H1 (cell line): ENCODE results near the gene APH1A. TPM values are rescaled to one million over a fixed set of nuclear protein-coding genes. Genes with fewer than 3 reads are reported as not detected.

ENCODE experiments used
- CTCF ChIA-PET: fragments of 300-600 bp; sonication (Branson Sonifier 250); formaldehyde crosslinking; loops from one replicate; lab custom pipeline; 2021; ENCODE audit not compliant: partially characterized antibody; lab: Charles Lee
- POLR2A ChIA-PET: fragments of 300-600 bp; sonication (Branson Sonifier 250); formaldehyde crosslinking; loops from one replicate; lab custom pipeline; 2021; ENCODE audit warnings: inconsistent platforms; ENCODE audit not compliant: partially characterized antibody; lab: Charles Lee
- DNase-seq, 2 experiments: peaks; one replicate each; pipeline versions ENCODE4 v3.0.0 to v3.0.0-alpha.2; 2010 to 2022; ENCODE audit warnings: low spot score in 2 of 2, low read depth in 1 of 2, mixed read lengths in 1 of 2
- FAIRE-seq: peaks from 2 replicates; lab custom pipeline; 2011; peaks lifted over from hg19 to GRCh38; lab: Jason Lieb, UNC
- H2AFZ ChIP-seq: 2 replicates; pipeline ENCODE4 v1.8.1; 2012; ENCODE audit warnings: low read length, inconsistent platforms
- H2AK5ac ChIP-seq: 2 replicates; pipeline ENCODE4 v1.6.1; 2013; ENCODE audit warnings: low read depth, low read length
- H2BK120ac ChIP-seq: replicated peaks from 2 replicates; pipeline ENCODE3; 2013; ENCODE audit warnings: low read depth, low read length, inconsistent platforms
- H2BK12ac ChIP-seq: 2 replicates; pipeline ENCODE4 v1.6.1; 2013; ENCODE audit warnings: low read depth, low read length
- H2BK15ac ChIP-seq: 2 replicates; pipeline ENCODE4 v1.6.1; 2013; ENCODE audit warnings: low read length
- H2BK20ac ChIP-seq: 2 replicates; pipeline ENCODE4 v1.6.1; 2013; ENCODE audit warnings: low read length
- H2BK5ac ChIP-seq: 2 replicates; pipeline ENCODE4 v1.6.1; 2013; ENCODE audit warnings: low read depth, low read length
- H3K14ac ChIP-seq: 2 replicates; pipeline ENCODE4 v1.6.1; 2013; ENCODE audit warnings: inconsistent platforms; ENCODE audit not compliant: insufficient read length
- H3K18ac ChIP-seq: 2 replicates; pipeline ENCODE4 v1.6.1; 2013; ENCODE audit warnings: low read length; ENCODE audit errors: extremely low read depth
- H3K23ac ChIP-seq: 2 replicates; pipeline ENCODE4 v1.6.1; 2013; ENCODE audit warnings: inconsistent platforms; ENCODE audit not compliant: insufficient read length
- H3K23me2 ChIP-seq: 2 replicates; pipeline ENCODE4 v1.6.1; 2013; ENCODE audit warnings: low read depth, low read length
- H3K27ac ChIP-seq: 2 replicates; pipeline ENCODE4 v1.6.1; 2011; ENCODE audit warnings: low read depth, low read length, inconsistent platforms
- H3K27me3 ChIP-seq, 4 experiments: replicated peaks in 1 of 4; 1 replicate in 1 of 4; 2 replicates in 3 of 4; pipeline versions ENCODE4 v1.6.1 to v1.8.1; 2011 to 2013; ENCODE audit warnings: low read length in 3 of 4, mild to moderate bottlenecking in 3 of 4, inconsistent platforms in 2 of 4, mixed read lengths in 2 of 4, moderate library complexity in 1 of 4; ENCODE audit not compliant: control insufficient read depth in 3 of 4, insufficient read depth in 3 of 4; ENCODE audit errors: extremely low read depth in 1 of 4
- H3K36me3 ChIP-seq, 4 experiments: 2 replicates each; pipeline versions ENCODE4 v1.6.1 to v1.8.1; 2011 to 2013; ENCODE audit warnings: mild to moderate bottlenecking in 4 of 4, low read length in 3 of 4, moderate library complexity in 2 of 4, control low read depth in 1 of 4, inconsistent platforms in 1 of 4; ENCODE audit not compliant: insufficient read depth in 4 of 4, control insufficient read depth in 2 of 4
- H3K4ac ChIP-seq: replicated peaks from 2 replicates; pipeline ENCODE3; 2013; ENCODE audit warnings: low read length, low read depth, mixed read lengths, inconsistent platforms; ENCODE audit not compliant: insufficient read length
- H3K4me1 ChIP-seq, 4 experiments: replicated peaks in 1 of 4; 1 replicate in 1 of 4; 2 replicates in 3 of 4; pipeline versions ENCODE4 v1.6.1 to v1.8.1; 2011 to 2013; ENCODE audit warnings: low read length in 3 of 4, inconsistent platforms in 2 of 4, mixed read lengths in 1 of 4; ENCODE audit not compliant: insufficient read depth in 4 of 4, control insufficient read depth in 3 of 4
- H3K4me2 ChIP-seq, 2 experiments: 2 replicates each; pipeline versions ENCODE4 v1.6.1 to v1.8.1; 2011 to 2013; ENCODE audit warnings: low read depth in 2 of 2, low read length in 2 of 2, control low read depth in 1 of 2, inconsistent platforms in 1 of 2, mild to moderate bottlenecking in 1 of 2; ENCODE audit not compliant: insufficient read depth in 1 of 2
- H3K4me3 ChIP-seq, 4 experiments: fragments of 200-600, 300-600 bp in 1 of 4; sonication (generic), shearing (Covaris generic), sonication (Bioruptor Twin) in 1 of 4; 2 replicates each; pipeline versions ENCODE4 v1.5.1 to v1.8.1; 2011 to 2016; ENCODE audit warnings: low read length in 4 of 4, low read depth in 3 of 4, control low read depth in 2 of 4, inconsistent platforms in 2 of 4, mild to moderate bottlenecking in 2 of 4, mixed read lengths in 1 of 4, moderate library complexity in 1 of 4; ENCODE audit not compliant: insufficient read depth in 2 of 4; ENCODE audit errors: extremely low read depth in 1 of 4
- H3K56ac ChIP-seq: replicated peaks from 2 replicates; pipeline ENCODE3; 2013; ENCODE audit warnings: low read depth, mild to moderate bottlenecking, mixed read lengths, low read length, inconsistent platforms; ENCODE audit not compliant: insufficient read length
- H3K79me1 ChIP-seq: 2 replicates; pipeline ENCODE4 v1.6.1; 2013; ENCODE audit warnings: low read depth, low read length, control low read depth
- H3K79me2 ChIP-seq, 2 experiments: 2 replicates each; pipeline versions ENCODE4 v1.6.1 to v1.8.1; 2012 to 2013; ENCODE audit warnings: low read length in 2 of 2, mild to moderate bottlenecking in 2 of 2, inconsistent platforms in 1 of 2; ENCODE audit not compliant: insufficient read depth in 2 of 2, control insufficient read depth in 1 of 2
- H3K9ac ChIP-seq, 4 experiments: replicated peaks in 1 of 4; 1 replicate in 1 of 4; 2 replicates in 3 of 4; pipeline versions ENCODE4 v1.6.1 to v1.8.1; 2011 to 2013; ENCODE audit warnings: low read depth in 3 of 4, low read length in 3 of 4, control low read depth in 2 of 4, mild to moderate bottlenecking in 2 of 4, moderate library complexity in 2 of 4, inconsistent platforms in 1 of 4; ENCODE audit errors: extremely low read depth in 1 of 4
- H3K9me3 ChIP-seq, 2 experiments: 2 replicates each; pipeline versions ENCODE4 v1.6.1 to v1.8.1; 2012 to 2013; ENCODE audit warnings: mild to moderate bottlenecking in 2 of 2, moderate library complexity in 2 of 2, control low read depth in 1 of 2, inconsistent platforms in 1 of 2, low read depth in 1 of 2, low read length in 1 of 2, mixed read lengths in 1 of 2; ENCODE audit not compliant: insufficient read depth in 2 of 2
- H4K20me1 ChIP-seq, 2 experiments: replicated peaks in 1 of 2; 2 replicates each; pipeline versions ENCODE3 to v1.8.1; 2011 to 2013; ENCODE audit warnings: inconsistent platforms in 2 of 2, low read length in 2 of 2, mild to moderate bottlenecking in 1 of 2; ENCODE audit not compliant: insufficient read depth in 2 of 2, control insufficient read depth in 1 of 2
- H4K5ac ChIP-seq: 2 replicates; pipeline ENCODE4 v1.6.1; 2013; ENCODE audit warnings: low read length, low read depth, mixed read lengths, inconsistent platforms; ENCODE audit not compliant: insufficient read length
- H4K8ac ChIP-seq: 2 replicates; pipeline ENCODE4 v1.8.0; 2013; ENCODE audit warnings: mild to moderate bottlenecking, moderate library complexity, low read length, inconsistent platforms; ENCODE audit not compliant: insufficient read depth; ENCODE audit errors: extremely low read depth
- H4K91ac ChIP-seq: replicated peaks from 2 replicates; pipeline ENCODE3; 2013; ENCODE audit warnings: low read length, mixed read lengths, inconsistent platforms; ENCODE audit not compliant: insufficient read length
- CBX8 ChIP-seq: fragments of 300-800, 300-1000 bp; sonication (generic); IDR thresholded peaks from 2 replicates; pipeline ENCODE4 v1.7.1; 2016; ENCODE audit warnings: low read depth, low read length, borderline replicate concordance
- CHD1 ChIP-seq: IDR thresholded peaks from 2 replicates; pipeline ENCODE4 v1.6.1; 2012; ENCODE audit warnings: low read depth, low read length, improper control_type of control experiment
- E2F6 ChIP-seq: IDR thresholded peaks from 2 replicates; pipeline ENCODE4 v1.6.1; 2012; ENCODE audit warnings: inconsistent platforms
- EP300 ChIP-seq, 2 experiments: IDR thresholded peaks; 1 replicate in 1 of 2; 2 replicates in 1 of 2; pipeline ENCODE4 v1.6.1; 2011 to 2012; ENCODE audit warnings: low read depth in 2 of 2, low read length in 2 of 2, mild to moderate bottlenecking in 2 of 2, borderline replicate concordance in 1 of 2, inconsistent platforms in 1 of 2, moderate library complexity in 1 of 2
- JUN ChIP-seq: IDR thresholded peaks from 2 replicates; pipeline ENCODE4 v1.6.1; 2011; ENCODE audit warnings: low read depth, mild to moderate bottlenecking, improper control_type of control experiment, low read length
- MAFK ChIP-seq: IDR thresholded peaks from 2 replicates; pipeline ENCODE4 v1.6.1; 2012; ENCODE audit warnings: low read depth, mild to moderate bottlenecking, improper control_type of control experiment, low read length
- POLR2A ChIP-seq, 2 experiments: IDR thresholded peaks; 1 replicate in 1 of 2; 2 replicates in 1 of 2; pipeline ENCODE4 v1.6.1; 2011; ENCODE audit warnings: low read depth in 2 of 2, low read length in 2 of 2, mild to moderate bottlenecking in 2 of 2; ENCODE audit errors: control extremely low read depth in 1 of 2
- SIX5 ChIP-seq: IDR thresholded peaks from 2 replicates; pipeline ENCODE4 v1.6.1; 2011; ENCODE audit warnings: mild to moderate bottlenecking, low read depth, low read length
- SUZ12 ChIP-seq: fragments of 200-600 bp; sonication (generic); IDR thresholded peaks from 2 replicates; pipeline ENCODE4 v1.6.1; 2012; ENCODE audit warnings: mild to moderate bottlenecking, inconsistent platforms, low read length, moderate library complexity, mixed read lengths
- TAF1 ChIP-seq: IDR thresholded peaks from 2 replicates; pipeline ENCODE4 v1.6.1; 2011; ENCODE audit warnings: mild to moderate bottlenecking, low read depth, low read length
- YY1 ChIP-seq: IDR thresholded peaks from 2 replicates; pipeline ENCODE4 v1.6.1; 2011; ENCODE audit warnings: low read depth, mild to moderate bottlenecking, low read length
- WGBS, 2 experiments: shearing (Covaris generic) in 1 of 2; methylation state at CpG; one replicate each; pipeline versions ENCODE4 v1.1.6 to v1.1.7; 2013 to 2015; ENCODE audit warnings: low lambda C conversion rate in 2 of 2, mixed read lengths in 2 of 2, inconsistent platforms in 1 of 2, low coverage in 1 of 2, missing lambda C conversion rate in 1 of 2; ENCODE audit not compliant: insufficient replicate concordance in 2 of 2, insufficient coverage in 1 of 2, insufficient read length in 1 of 2; ENCODE audit errors: extremely low coverage in 1 of 2, missing lambda C conversion rate in 1 of 2; 5-methylcytosine and 5-hydroxymethylcytosine counted together
- polyA plus RNA-seq, 7 experiments: library from polyadenylated mRNA; depleted of rRNA in 3 of 7; stranded (reverse) in 5 of 7; unstranded in 2 of 7; fragments of >200 nt in 5 of 7; fragments of 200-250 nt in 2 of 7; gene quantifications; 1 replicate in 5 of 7; 2 replicates in 1 of 7; 4 replicates in 1 of 7; pipeline versions ENCODE4 v1.2.1 to v1.2.3, GENCODE V29; 2011 to 2013; ENCODE audit warnings: missing spikeins in 2 of 7, mixed read lengths in 2 of 7
- total RNA-seq: library from RNA; stranded (reverse); fragmentation: NEBNext Ultra II Directional; extraction: Animal tissue kit (Norgen Biotek cat#: 25700); gene quantifications from 2 replicates; pipeline ENCODE4 v1.2.1, GENCODE V29; 2021

The APH1A gene
- total and polyA plus RNA-seq, 2 of the 8 experiments (the other 6 are each of a cell fraction or from before 2014, with no cell fraction given), result 111 to 183 TPM

GRCh38 chr1:150311762-150312161 is 42.9 kb upstream of the APH1A start:
- Histone ChIP-seq H2AFZ (no peak overlapping the region), H3K27ac (no peak overlapping the region), H3K23ac (no peak overlapping the region), H3K18ac (no peak overlapping the region), H3K36me3 (peaks cover 8 to 17% (median 12%) of the 10 kb centered on the region in 4 experiments; a peak in 7 of 8 replicates), H2BK15ac (no peak overlapping the region), H4K91ac (no peak overlapping the region), H3K27me3 (no peaks in the 10 kb centered on the region), H3K4me3 (no peak overlapping the region), H3K79me1 (no peaks in the 10 kb centered on the region), H3K79me2 (no peaks in the 10 kb centered on the region), H4K5ac (no peak overlapping the region), H3K4me2 (no peak overlapping the region), H4K8ac (no peak overlapping the region), H2BK12ac (no peak overlapping the region), H3K9ac (no peak overlapping the region), H2BK120ac (no peak overlapping the region), H3K23me2 (no peaks in the 10 kb centered on the region), H3K56ac (no peak overlapping the region), H3K9me3 (no peaks in the 10 kb centered on the region), H2BK20ac (no peak overlapping the region), H3K4me1 (no peaks in the 10 kb centered on the region), H2AK5ac (no peak overlapping the region), H3K14ac (no peak overlapping the region), H2BK5ac (no peak overlapping the region), H3K4ac (no peak overlapping the region), H4K20me1 (no peaks in the 10 kb centered on the region)
- 94% methylated on average over 2 of the region's 2 CpGs; no CpG with 5 or more reads in 1 of the 2 experiments for WGBS, 2 experiments
- POLR2A ChIA-PET, result interaction anchor here (0.7 to 5.1 kb wide), 14 partner anchors 9 to 76 kb away, joined by 3 to 33 read pairs (median 4); partner anchors contain the start of genes ANP32E, CA14, CIART and PRPF3
- CTCF ChIA-PET, result interaction anchor here (0.7 to 1.5 kb wide), 3 partner anchors 14 to 56 kb away, joined by 3 to 6 read pairs (median 3); no protein-coding TSS in a partner anchor
- no peak for DNase-seq
- TF ChIP-seq EP300 (IDR thresholded peaks at IDR 0.05; ENCODE audit: borderline replicate concordance in 1 of 2, low read depth in 2 of 2, low read length in 2 of 2) (no peak), MAFK (no peak), JUN (no peak), SIX5 (no peak), CHD1 (no peak), YY1 (no peak), E2F6 (no peak), CBX8 (no peak), TAF1 (no peak), POLR2A (IDR thresholded peaks at IDR 0.05; ENCODE audit: control extremely low read depth in 1 of 2, low read depth in 2 of 2, low read length in 2 of 2) (no peak), SUZ12 (no peak)
- FAIRE-seq, result no peak
